Lower leg skin (tissue), 4 donors: ENCODE measurements around the gene GAK. TPM values are rescaled to one million over a fixed set of nuclear protein-coding genes. Genes with fewer than 3 reads are reported as not detected.

Experiments
- DNase-seq, 2 donors: peaks; one replicate each; pipeline ENCODE4 v3.0.0-alpha.2; 2019; ENCODE audit warnings: low spot score in 2 of 2
- H3K4me3 ChIP-seq: fragments of 200-600 bp; sonication (generic); 2 replicates; pipeline ENCODE4 v1.5.1; 2017; ENCODE audit warnings: mild to moderate bottlenecking, low read depth; ENCODE audit not compliant: poor library complexity, severe bottlenecking
- POLR2A ChIP-seq, 2 donors: fragments of 450-650 bp; IDR thresholded peaks; one replicate each; pipeline ENCODE4 v1.6.1; 2016 to 2017; ENCODE audit warnings: antibody characterized with exemption in 2 of 2, mild to moderate bottlenecking in 1 of 2, moderate library complexity in 1 of 2
- WGBS, 2 donors: methylation state at CpG; one replicate each; pipeline ENCODE4 v1.1.5; 2018; 5-methylcytosine and 5-hydroxymethylcytosine counted together
- intact Hi-C: fragments of 100-400 bp; cut with DNase I; formaldehyde crosslinking; loops from one replicate; pipeline ENCODE4 v1.15.0; 2023; ENCODE audit warnings: low total_unique reads
- total RNA-seq, 4 donors: library from RNA; depleted of rRNA; stranded (reverse); fragments of >200 nt; gene quantifications; one replicate each; pipeline ENCODE4 v1.1.0, GENCODE V29; 2016
- TF ChIP-seq, protein P1 (sequence below), 3 donors: fragments of 450-650 bp; IDR thresholded peaks; one replicate each; pipeline ENCODE4 v1.5.1; 2016; ENCODE audit warnings: antibody characterized with exemption in 3 of 3, mild to moderate bottlenecking in 3 of 3, moderate library complexity in 2 of 3

Gene GAK
- total RNA-seq, 4 donors from 2014 or later: 94.7 to 154 (median 108) TPM

DNA sequence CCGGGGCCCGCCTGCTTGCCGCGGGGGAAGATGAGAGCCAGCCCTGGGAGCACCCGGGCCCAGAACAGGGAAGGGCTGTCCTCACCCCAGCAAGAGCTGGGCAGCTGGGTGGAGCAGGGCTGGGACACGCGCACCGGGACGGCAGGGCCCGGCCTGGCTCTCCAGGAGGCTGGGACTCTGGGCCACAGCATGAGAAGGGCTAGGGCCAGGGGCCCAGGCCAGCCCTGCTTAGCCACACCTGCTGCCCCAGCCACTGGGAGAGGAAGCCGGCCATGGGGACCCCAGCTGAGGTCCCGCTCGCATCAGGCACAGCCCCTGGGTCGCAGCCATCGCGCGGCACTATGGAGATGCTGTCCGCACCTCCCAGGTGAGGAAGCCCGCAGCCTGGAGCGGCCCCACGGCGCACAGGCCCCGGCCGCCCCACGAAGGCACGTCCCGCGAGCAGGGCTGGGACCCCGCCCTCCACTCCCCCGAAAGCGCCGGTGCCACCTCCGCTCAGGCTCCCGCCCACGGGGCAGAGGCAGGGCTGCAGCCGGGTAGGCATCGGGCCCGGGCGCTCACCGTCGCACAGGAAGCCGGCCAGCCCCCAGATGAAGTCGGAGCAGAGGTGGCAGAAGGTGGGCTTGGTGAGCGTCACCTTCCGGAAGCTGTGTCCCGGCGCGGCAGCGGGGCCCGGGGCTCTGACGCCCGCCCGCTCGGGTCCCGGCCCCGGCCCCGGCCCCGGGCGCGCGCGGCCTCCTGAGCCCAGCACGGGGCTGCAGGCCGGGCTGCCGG lies 40.7 kb upstream of the GAK start:
- TF ChIP-seq, protein P1, sequence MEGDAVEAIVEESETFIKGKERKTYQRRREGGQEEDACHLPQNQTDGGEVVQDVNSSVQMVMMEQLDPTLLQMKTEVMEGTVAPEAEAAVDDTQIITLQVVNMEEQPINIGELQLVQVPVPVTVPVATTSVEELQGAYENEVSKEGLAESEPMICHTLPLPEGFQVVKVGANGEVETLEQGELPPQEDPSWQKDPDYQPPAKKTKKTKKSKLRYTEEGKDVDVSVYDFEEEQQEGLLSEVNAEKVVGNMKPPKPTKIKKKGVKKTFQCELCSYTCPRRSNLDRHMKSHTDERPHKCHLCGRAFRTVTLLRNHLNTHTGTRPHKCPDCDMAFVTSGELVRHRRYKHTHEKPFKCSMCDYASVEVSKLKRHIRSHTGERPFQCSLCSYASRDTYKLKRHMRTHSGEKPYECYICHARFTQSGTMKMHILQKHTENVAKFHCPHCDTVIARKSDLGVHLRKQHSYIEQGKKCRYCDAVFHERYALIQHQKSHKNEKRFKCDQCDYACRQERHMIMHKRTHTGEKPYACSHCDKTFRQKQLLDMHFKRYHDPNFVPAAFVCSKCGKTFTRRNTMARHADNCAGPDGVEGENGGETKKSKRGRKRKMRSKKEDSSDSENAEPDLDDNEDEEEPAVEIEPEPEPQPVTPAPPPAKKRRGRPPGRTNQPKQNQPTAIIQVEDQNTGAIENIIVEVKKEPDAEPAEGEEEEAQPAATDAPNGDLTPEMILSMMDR (IDR thresholded peaks at IDR 0.05): no peak
- no peak for TF ChIP-seq POLR2A (IDR thresholded peaks at IDR 0.05)
- no peak for DNase-seq
- intact Hi-C loops: no loop called here
- peak overlapping the region; percentile 67 for H3K4me3 ChIP-seq
- 0% methylated on average over 11 of the region's 65 CpGs; no CpG with 5 or more reads in 1 of the 2 donors for WGBS, 2 donors

DNA sequence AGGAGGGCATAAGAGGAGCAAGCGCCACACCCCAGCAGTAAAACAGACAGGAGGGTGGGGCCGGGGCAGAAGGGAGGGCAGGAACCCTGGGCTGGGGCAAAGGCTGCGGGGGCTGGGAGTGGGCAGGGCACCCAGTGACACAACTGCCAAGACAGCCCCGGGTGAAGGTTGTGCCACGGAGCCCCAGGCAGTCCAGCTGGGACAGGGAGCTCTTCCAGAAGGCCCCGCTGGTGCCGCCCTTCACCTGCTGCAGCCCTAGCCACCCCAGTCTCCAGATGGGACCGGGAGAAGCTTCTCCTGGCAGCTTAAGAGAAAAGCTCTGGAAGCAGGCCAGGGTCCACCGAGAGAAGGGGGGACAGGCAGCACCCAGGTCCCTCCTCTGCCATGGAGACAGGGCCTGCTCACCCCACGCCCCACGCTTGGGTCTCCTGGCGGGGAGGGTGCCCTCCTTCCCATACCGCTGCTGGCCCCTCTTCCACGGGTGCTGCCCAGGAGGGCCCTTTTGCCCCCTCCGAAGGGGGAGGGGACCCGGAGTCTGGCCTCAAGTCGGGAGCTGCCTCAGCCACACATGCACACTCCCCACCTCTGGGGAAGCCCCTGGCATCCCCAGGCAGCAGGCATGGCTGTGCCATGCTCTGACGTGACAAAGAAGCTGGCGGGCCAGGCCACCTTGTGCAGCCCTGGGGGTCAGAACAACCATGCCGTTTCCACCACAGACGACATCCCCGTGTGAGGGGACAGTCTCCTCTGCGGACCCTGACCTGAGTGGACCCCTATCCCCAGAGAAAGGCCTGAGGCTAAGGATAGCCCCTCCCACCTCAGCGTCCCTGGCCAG lies 39.8 kb upstream of the GAK start:
- intact Hi-C loops: no loop called here
- no peak for DNase-seq
- TF ChIP-seq POLR2A (IDR thresholded peaks at IDR 0.05): no peak
- TF ChIP-seq, protein P1 (IDR thresholded peaks at IDR 0.05): no peak
- H3K4me3 ChIP-seq: no peak overlapping the region
- 37 to 44% methylated on average over 11 to 21 of the region's 24 CpGs for WGBS, 2 donors

DNA sequence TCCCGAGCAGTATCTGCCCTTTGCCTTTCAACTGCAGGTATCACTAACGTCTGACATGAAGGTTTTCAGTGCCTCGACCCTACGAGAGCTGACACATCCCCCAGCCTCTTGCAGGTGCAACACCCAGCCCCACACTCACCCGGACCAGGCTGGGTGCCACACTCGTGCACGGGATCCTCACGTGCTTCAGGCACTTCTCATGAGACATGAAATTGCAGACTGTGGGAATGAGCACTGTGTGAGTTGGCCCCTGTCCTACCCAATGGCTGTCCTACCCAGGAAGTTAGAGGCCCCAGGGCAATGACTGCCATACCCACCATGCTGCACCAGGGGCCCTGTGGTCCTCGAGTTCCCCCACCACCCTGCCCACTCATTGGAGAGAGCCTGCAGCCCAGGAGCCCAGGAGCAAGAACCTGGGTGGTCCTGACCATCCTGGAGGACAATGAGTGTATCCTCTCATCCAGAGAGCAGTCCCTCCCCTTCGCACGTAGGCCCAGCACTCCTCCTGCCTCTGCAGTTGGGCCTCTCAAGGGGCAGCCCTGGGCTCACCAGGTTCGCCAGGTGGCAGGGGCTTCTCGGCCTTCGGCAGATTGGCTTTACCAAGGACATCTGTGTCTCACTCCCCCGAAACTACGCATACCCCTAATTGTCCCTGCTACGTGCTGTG lies 38.9 kb upstream of the GAK start:
- intact Hi-C loops: no loop called here

GRCh38 chr4:970046-970745 lies 38.1 kb upstream of the GAK start:
- H3K4me3 ChIP-seq: no peak overlapping the region
- TF ChIP-seq POLR2A (IDR thresholded peaks at IDR 0.05): no peak
- TF ChIP-seq, protein P1 (IDR thresholded peaks at IDR 0.05): no peak
- no peak for DNase-seq
- intact Hi-C loops: no loop called here
- 89 to 90% methylated on average over 19 to 25 of the region's 25 CpGs for WGBS, 2 donors

More for the DNA sequence above, 38.9 kb upstream of the GAK start:
- WGBS, 2 donors: 65% methylated on average over 15 to 17 of the region's 17 CpGs
- TF ChIP-seq POLR2A (IDR thresholded peaks at IDR 0.05): no peak
- TF ChIP-seq, protein P1 (IDR thresholded peaks at IDR 0.05): no peak
- H3K4me3 ChIP-seq: no peak overlapping the region
- no peak for DNase-seq

DNA sequence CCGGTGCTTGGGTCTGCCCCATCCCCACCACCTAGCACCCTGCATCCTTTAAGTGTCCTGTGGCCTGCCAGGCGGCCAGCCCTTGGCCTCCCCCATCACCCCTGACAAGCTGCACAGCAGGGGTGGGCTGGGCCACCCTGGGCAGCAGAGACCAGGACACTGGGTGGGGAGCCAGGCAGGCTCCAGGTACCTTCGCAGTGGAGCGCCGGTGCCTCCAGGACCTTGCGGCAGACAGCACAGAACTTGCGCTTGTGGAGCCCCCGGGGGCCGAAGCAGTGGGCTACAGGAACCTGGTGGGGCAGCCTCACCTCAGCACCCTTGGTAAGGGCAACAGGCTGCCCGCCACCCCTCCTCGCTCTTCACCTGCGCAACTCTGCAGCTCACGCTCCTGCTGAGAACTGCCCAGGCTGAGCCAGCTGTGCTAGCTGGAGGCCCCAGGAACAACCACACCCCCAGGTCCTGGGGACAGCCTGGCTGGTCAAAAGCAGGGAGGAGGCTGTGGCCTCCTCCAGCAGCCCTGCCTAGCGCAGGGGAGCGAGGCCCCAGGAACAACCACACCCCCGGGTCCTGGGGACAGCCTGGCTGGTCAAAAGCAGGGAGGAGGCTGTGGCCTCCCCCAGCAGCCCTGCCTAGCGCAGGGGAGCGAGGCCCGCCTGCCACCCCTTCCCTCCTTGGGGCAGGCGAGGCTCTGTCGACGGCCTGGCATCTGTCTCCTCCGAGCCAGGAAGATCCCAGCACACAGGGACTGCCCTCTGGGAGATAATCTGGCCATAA lies 36.7 kb upstream of the GAK start:
- DNase-seq: no peak
- WGBS, 2 donors: 91 to 97% methylated on average over 10 to 15 of the region's 23 CpGs
- intact Hi-C loops: no loop called here
- TF ChIP-seq, protein P1 (IDR thresholded peaks at IDR 0.05): no peak
- TF ChIP-seq POLR2A (IDR thresholded peaks at IDR 0.05): no peak
- H3K4me3 ChIP-seq: no peak overlapping the region
